ENCODE results near the gene UGT1A5.

The UGT1A5 gene

GRCh38 chr2:233702238-233702637 lies 10.5 kb upstream of the UGT1A5 start (continued):
- TF ChIP-seq ZNF677 (tag by site-specific recombination; IDR thresholded peaks at IDR 0.05) (no peak), SETDB1 (IDR thresholded peaks at IDR 0.05; ENCODE audit: insufficient read length, low read length) (no peak), ZBTB1 (tag by site-specific recombination; IDR thresholded peaks at IDR 0.05) (no peak)

GRCh38 chr2:233705911-233706506 lies 6.7 kb upstream of the UGT1A5 start:
- POLR2A ChIA-PET: no interaction called here

GRCh38 chr2:233706720-233707119 lies 6.0 kb upstream of the UGT1A5 start:
- no peak for TF ChIP-seq ZNF571 (tag by site-specific recombination; IDR thresholded peaks at IDR 0.05)
- Histone ChIP-seq H3K4me3 (ENCODE audit: low read depth, low read length) (no peak overlapping the region), H3K9me3 (ENCODE audit: control insufficient read depth, insufficient read depth, low read depth, low read length) (no peaks in the 10 kb centered on the region), H3K36me3 (ENCODE audit: control insufficient read depth in 2 of 2, insufficient read depth in 1 of 2, low read length in 2 of 2) (no peaks in the 10 kb centered on the region), H3K4me1 (ENCODE audit: control insufficient read depth, insufficient read depth, low read length) (no peaks in the 10 kb centered on the region), H3K27ac (ENCODE audit: extremely low read depth, low read depth, low read length) (no peak overlapping the region)
- POLR2A ChIA-PET: no interaction called here
- CTCF ChIA-PET: interaction anchor here (0.6 to 0.7 kb wide), 2 partner anchors 231 to 432 kb away, joined by 3 to 4 read pairs; no protein-coding TSS in a partner anchor

More at GRCh38 chr2:233705911-233706506, 6.7 kb upstream of the UGT1A5 start:
- CTCF ChIA-PET: no interaction called here
- H3K27ac ChIP-seq (ENCODE audit: extremely low read depth, low read depth, low read length): no peak overlapping the region
- H3K9me3 ChIP-seq (ENCODE audit: control insufficient read depth, insufficient read depth, low read depth, low read length): no peaks in the 10 kb centered on the region
- no peak overlapping the region for H3K4me3 ChIP-seq (ENCODE audit: low read depth, low read length)
- no peak for TF ChIP-seq ZNF2 (tag by site-specific recombination; IDR thresholded peaks at IDR 0.05)
- no peak for TF ChIP-seq ZFP37 (tag by site-specific recombination; IDR thresholded peaks at IDR 0.05)
- H3K36me3 ChIP-seq (ENCODE audit: control insufficient read depth in 2 of 2, insufficient read depth in 1 of 2, low read length in 2 of 2): no peaks in the 10 kb centered on the region
- H3K4me1 ChIP-seq (ENCODE audit: control insufficient read depth, insufficient read depth, low read length): no peaks in the 10 kb centered on the region

GRCh38 chr2:233707940-233708644 lies 4.6 kb upstream of the UGT1A5 start:
- Histone ChIP-seq H3K4me3 (ENCODE audit: low read depth, low read length) (no peak overlapping the region), H3K4me1 (ENCODE audit: control insufficient read depth, insufficient read depth, low read length) (no peaks in the 10 kb centered on the region), H3K36me3 (ENCODE audit: control insufficient read depth in 2 of 2, insufficient read depth in 1 of 2, low read length in 2 of 2) (no peaks in the 10 kb centered on the region), H3K27ac (ENCODE audit: extremely low read depth, low read depth, low read length) (no peak overlapping the region), H3K9me3 (ENCODE audit: control insufficient read depth, insufficient read depth, low read depth, low read length) (no peaks in the 10 kb centered on the region)
- TF ChIP-seq ZNF18 (tag by site-specific recombination; IDR thresholded peaks at IDR 0.05) (no peak), ZFP37 (tag by site-specific recombination; IDR thresholded peaks at IDR 0.05) (no peak), RBAK (tag by site-specific recombination; IDR thresholded peaks at IDR 0.05) (no peak), ZNF776 (tag by site-specific recombination; IDR thresholded peaks at IDR 0.05; ENCODE audit: borderline replicate concordance) (no peak), ZNF280C (tag by site-specific recombination; IDR thresholded peaks at IDR 0.05) (no peak), ZNF10 (tag by site-specific recombination; IDR thresholded peaks at IDR 0.05) (no peak), ZBTB26 (tag by site-specific recombination; optimal IDR thresholded peaks at IDR 0.05) (no peak), AEBP2 (tag by site-specific recombination; IDR thresholded peaks at IDR 0.05; ENCODE audit: borderline replicate concordance) (no peak), ZBTB11 (tag by site-specific recombination; conservative IDR thresholded peaks at IDR 0.05; ENCODE audit: low read depth) (no peak), ZNF2 (tag by site-specific recombination; IDR thresholded peaks at IDR 0.05) (no peak), ZNF629 (tag by site-specific recombination; IDR thresholded peaks at IDR 0.05) (no peak), ZNF521 (tag by site-specific recombination; IDR thresholded peaks at IDR 0.05) (no peak), ZNF571 (tag by site-specific recombination; IDR thresholded peaks at IDR 0.05) (no peak), ZNF623 (tag by site-specific recombination; IDR thresholded peaks at IDR 0.05) (no peak)
- ChIA-PET CTCF (interaction anchor here (0.7 to 1.0 kb wide), 2 partner anchors 155 to 442 kb away, joined by 3 read pairs; no protein-coding TSS in a partner anchor), POLR2A (no interaction called here)

All from HEK293 (cell line).